Sigmoid colon (tissue), 7 donors: ENCODE results near the gene UBE2Q2. TPM values are rescaled to one million over a fixed set of nuclear protein-coding genes. Genes with fewer than 3 reads are reported as not detected.

Experiments used
- DNase-seq: peaks from one replicate; pipeline ENCODE4 v3.0.0-alpha.2; 2019
- H3K27ac ChIP-seq, 4 donors: fragments of 200-600 bp; sonication (generic); one replicate each; pipeline ENCODE4 v1.5.1; 2016 to 2019; ENCODE audit warnings: mild to moderate bottlenecking in 1 of 4
- H3K27me3 ChIP-seq, 3 donors: fragments of 200-600 bp; sonication (generic); one replicate each; pipeline ENCODE4 v1.5.1; 2019; ENCODE audit warnings: mild to moderate bottlenecking in 1 of 3
- H3K36me3 ChIP-seq, 4 donors: fragments of 200-600 bp; sonication (generic); one replicate each; pipeline ENCODE4 v1.5.1; 2016 to 2019
- H3K4me1 ChIP-seq, 4 donors: fragments of 200-600 bp; sonication (generic); one replicate each; pipeline ENCODE4 v1.5.1; 2017 to 2019
- H3K4me3 ChIP-seq, 4 donors: fragments of 200-600 bp; sonication (generic); one replicate each; pipeline ENCODE4 v1.5.1; 2017 to 2019; ENCODE audit warnings: mild to moderate bottlenecking in 2 of 4, moderate library complexity in 1 of 4
- H3K9me3 ChIP-seq, 4 donors: fragments of 200-600 bp in 3 of 4; sonication (generic) in 3 of 4; one replicate each; pipeline versions ENCODE4 v1.5.1 to v1.6.1; 2013 to 2019
- EP300 ChIP-seq, 4 donors: sonication (generic); formaldehyde crosslinking; IDR thresholded peaks; one replicate each; pipeline ENCODE4 v1.6.1; 2017; ENCODE audit warnings: antibody characterized with exemption in 4 of 4
- POLR2A ChIP-seq, 2 donors: fragments of 450-650 bp; IDR thresholded peaks; one replicate each; pipeline ENCODE4 v1.6.1; 2016; ENCODE audit warnings: antibody characterized with exemption in 2 of 2, mild to moderate bottlenecking in 2 of 2, moderate library complexity in 2 of 2
- POLR2AphosphoS5 ChIP-seq, 4 donors: sonication (generic); formaldehyde crosslinking; IDR thresholded peaks; one replicate each; pipeline ENCODE4 v1.6.1; 2017; ENCODE audit warnings: antibody characterized with exemption in 4 of 4
- WGBS, 2 donors: extraction: QIAGEN DNeasy Blood & Tissue Kit; methylation state at CpG; one replicate each; pipeline ENCODE4 v1.1.7; 2013; 5-methylcytosine and 5-hydroxymethylcytosine counted together
- intact Hi-C: fragments of 100-400 bp; cut with DNase I; formaldehyde crosslinking; loops from one replicate; pipeline ENCODE4 v1.15.1; 2023
- polyA plus RNA-seq, 3 donors: library from polyadenylated mRNA; stranded (reverse); fragments of 200-250 nt; gene quantifications; one replicate each; pipeline ENCODE4 v1.2.3, GENCODE V29; 2013
- total RNA-seq, 4 donors: library from RNA; depleted of rRNA; stranded (reverse); fragments of >200 nt; gene quantifications; one replicate each; pipeline ENCODE4 v1.1.0, GENCODE V29; 2016
- TF ChIP-seq, protein P1 (sequence below), 4 experiments: fragments of 450-650 bp in 3 of 4; fragments of 200-600 bp in 1 of 4; IDR thresholded peaks; one replicate each; pipeline ENCODE4 v1.5.1; 2016 to 2019; ENCODE audit warnings: antibody characterized with exemption in 4 of 4, mild to moderate bottlenecking in 3 of 4, moderate library complexity in 2 of 4
- donor health status: healthy with polysubstance abuse.
- donor health status: Bipolar disorder and iron deficiency.
- donor health status: healthy.

UBE2Q2 gene
- total and polyA plus RNA-seq, 7 donors = 16.9 to 101 (median 69.5) TPM

DNA sequence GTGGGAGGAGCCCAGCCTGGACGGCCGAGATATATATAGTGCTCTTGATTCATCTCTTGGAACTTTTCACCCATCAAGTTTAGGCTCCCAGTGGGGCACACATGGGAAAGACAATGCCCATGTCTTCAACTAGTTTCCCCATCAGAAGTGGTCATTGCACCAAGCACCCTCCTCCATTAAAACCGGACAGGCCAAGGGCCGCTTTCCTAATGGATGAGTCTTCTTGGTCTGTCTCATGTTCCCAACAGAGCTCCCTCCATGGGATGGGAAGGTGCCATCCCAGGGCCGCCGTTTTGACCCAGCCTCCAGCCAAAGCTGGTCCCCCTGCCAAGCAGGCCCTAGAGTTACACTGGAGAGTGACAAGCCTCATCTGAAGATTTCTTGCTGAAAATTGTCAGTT, 34.7 kb upstream of the UBE2Q2 start:
- 87 to 91% methylated on average over 6 of the region's 6 CpGs for WGBS, 2 donors
- intact Hi-C loops = no loop called here
- TF ChIP-seq, protein P1, sequence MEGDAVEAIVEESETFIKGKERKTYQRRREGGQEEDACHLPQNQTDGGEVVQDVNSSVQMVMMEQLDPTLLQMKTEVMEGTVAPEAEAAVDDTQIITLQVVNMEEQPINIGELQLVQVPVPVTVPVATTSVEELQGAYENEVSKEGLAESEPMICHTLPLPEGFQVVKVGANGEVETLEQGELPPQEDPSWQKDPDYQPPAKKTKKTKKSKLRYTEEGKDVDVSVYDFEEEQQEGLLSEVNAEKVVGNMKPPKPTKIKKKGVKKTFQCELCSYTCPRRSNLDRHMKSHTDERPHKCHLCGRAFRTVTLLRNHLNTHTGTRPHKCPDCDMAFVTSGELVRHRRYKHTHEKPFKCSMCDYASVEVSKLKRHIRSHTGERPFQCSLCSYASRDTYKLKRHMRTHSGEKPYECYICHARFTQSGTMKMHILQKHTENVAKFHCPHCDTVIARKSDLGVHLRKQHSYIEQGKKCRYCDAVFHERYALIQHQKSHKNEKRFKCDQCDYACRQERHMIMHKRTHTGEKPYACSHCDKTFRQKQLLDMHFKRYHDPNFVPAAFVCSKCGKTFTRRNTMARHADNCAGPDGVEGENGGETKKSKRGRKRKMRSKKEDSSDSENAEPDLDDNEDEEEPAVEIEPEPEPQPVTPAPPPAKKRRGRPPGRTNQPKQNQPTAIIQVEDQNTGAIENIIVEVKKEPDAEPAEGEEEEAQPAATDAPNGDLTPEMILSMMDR (IDR thresholded peaks at IDR 0.05) = no peak
- no peak for TF ChIP-seq POLR2A (IDR thresholded peaks at IDR 0.05)
- TF ChIP-seq POLR2AphosphoS5 (IDR thresholded peaks at IDR 0.05) = no peak
- TF ChIP-seq EP300 (IDR thresholded peaks at IDR 0.05) = no peak
- Histone ChIP-seq H3K4me3 (no peak overlapping the region), H3K4me1 (no peaks in the 10 kb centered on the region), H3K27ac (no peak overlapping the region), H3K27me3 (peaks cover 0 to 7% (median 0%) of the 10 kb centered on the region in 3 donors), H3K36me3 (no peaks in the 10 kb centered on the region), H3K9me3 (no peaks in the 10 kb centered on the region)
- no peak for DNase-seq

DNA sequence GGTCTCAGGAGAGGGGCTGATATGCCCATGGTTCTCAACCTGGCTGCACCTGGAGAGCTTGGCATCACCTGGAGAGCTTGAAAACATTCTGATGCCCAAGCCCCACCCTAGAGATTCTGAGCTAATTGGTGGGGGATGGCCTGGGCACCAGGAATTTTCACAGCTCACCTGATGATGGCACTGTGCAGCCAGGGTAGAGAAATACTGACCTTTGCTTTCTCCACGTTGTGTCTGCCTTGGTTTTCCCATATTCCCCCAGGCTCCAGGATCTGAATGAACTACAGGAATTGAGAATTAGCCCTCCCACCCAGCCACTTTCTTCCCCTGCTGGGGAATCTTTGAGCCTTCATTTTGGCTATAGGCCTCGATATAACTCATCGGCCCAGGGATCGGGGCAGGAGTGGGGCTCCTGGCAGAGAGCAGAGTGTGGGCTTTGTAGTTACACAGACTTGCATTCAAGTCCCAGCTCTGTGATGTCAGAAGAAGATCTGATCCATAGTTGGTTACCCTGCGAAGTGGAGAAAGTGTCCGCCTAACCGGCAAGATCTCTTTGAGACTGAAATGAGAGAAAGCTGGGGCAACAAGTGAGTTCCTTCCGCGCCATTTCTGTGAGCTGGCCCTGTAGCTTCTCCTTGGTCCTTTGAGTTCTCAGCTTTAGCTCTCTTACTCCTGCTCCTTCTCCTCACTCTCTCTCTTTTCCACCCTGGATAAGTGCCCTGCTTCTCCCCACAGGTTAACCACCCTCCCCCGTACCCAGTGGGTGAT, 33.1 kb upstream of the UBE2Q2 start:
- H3K27me3 ChIP-seq = no peaks in the 10 kb centered on the region
- H3K4me1 ChIP-seq = no peaks in the 10 kb centered on the region
- no peak overlapping the region for H3K27ac ChIP-seq
- H3K9me3 ChIP-seq = no peaks in the 10 kb centered on the region
- no peaks in the 10 kb centered on the region for H3K36me3 ChIP-seq
- no peak for TF ChIP-seq EP300 (IDR thresholded peaks at IDR 0.05)
- TF ChIP-seq POLR2A (IDR thresholded peaks at IDR 0.05) = no peak
- TF ChIP-seq, protein P1 (IDR thresholded peaks at IDR 0.05) = no peak
- no peak for TF ChIP-seq POLR2AphosphoS5 (IDR thresholded peaks at IDR 0.05)
- intact Hi-C loops = no loop called here
- no peak for DNase-seq
- 82% methylated on average over 10 of the region's 10 CpGs for WGBS, 2 donors
- H3K4me3 ChIP-seq = no peak overlapping the region

DNA sequence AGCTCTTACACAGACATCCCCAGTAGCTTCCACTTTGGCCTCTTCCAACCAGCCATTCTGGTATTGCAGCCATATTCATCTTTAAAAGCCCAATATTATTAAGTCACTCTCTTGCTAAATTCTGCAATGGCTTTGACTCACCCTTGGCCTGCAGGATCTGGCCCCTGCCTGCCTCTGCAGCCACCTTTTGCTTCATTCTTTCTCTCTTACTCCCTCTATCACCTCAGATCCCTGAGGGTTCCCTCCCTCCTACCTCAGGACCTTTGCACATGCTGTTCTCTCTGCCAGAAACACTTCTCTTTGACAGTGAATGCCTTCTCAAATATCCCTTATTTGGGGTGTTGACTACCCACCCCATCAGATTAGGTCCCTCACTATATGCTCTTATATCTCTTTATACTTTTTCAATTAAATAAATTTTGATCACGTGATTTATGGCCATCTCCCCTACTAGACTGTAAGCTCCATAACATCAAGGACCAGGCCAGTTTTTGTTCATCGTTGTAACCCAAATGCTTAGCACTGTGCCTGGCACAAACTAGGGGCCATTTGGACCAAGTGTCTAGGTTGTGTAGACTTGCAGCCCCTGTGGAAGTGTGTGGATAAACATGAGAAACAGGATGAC, 32.3 kb upstream of the UBE2Q2 start:
- 93 to 97% methylated on average over 2 of the region's 2 CpGs for WGBS, 2 donors
- no peak overlapping the region for H3K27ac ChIP-seq
- no peaks in the 10 kb centered on the region for H3K27me3 ChIP-seq
- no peaks in the 10 kb centered on the region for H3K36me3 ChIP-seq
- no peak overlapping the region for H3K4me3 ChIP-seq
- H3K4me1 ChIP-seq = peaks cover 0 to 2% (median 0%) of the 10 kb centered on the region in 4 donors
- no peak for DNase-seq
- TF ChIP-seq EP300 (IDR thresholded peaks at IDR 0.05) (no peak), POLR2AphosphoS5 (IDR thresholded peaks at IDR 0.05) (no peak), POLR2A (IDR thresholded peaks at IDR 0.05) (no peak)
- intact Hi-C loops = no loop called here
- no peaks in the 10 kb centered on the region for H3K9me3 ChIP-seq

DNA sequence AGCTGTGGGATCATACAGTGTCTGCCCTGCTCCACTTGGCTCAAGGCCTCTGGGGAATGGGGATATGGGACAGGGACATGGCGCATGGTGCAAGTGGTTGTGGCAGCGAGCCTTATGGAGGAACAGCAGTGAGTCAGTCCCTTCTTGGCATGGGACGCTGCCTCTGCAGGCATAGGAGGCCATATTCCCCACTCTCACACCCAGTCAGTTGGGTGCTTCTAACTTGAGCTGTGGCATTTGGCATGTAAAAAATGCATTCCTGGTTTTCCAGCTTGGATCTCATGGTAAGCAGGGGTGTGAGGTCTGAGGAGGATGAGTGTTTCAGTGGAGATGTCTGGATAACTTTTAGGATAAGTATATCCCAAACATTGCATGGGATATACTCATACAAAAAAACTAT, 31.6 kb upstream of the UBE2Q2 start:
- intact Hi-C loops = no loop called here
- Histone ChIP-seq H3K27ac (no peak overlapping the region), H3K36me3 (no peaks in the 10 kb centered on the region), H3K4me3 (no peak overlapping the region), H3K9me3 (no peaks in the 10 kb centered on the region), H3K27me3 (no peaks in the 10 kb centered on the region), H3K4me1 (peaks cover 0 to 4% (median 0%) of the 10 kb centered on the region in 4 donors)
- no peak for DNase-seq
- 93 to 96% methylated on average over 3 of the region's 3 CpGs for WGBS, 2 donors
- TF ChIP-seq POLR2A (IDR thresholded peaks at IDR 0.05) = no peak
- TF ChIP-seq, protein P1 (IDR thresholded peaks at IDR 0.05) = no peak
- TF ChIP-seq EP300 (IDR thresholded peaks at IDR 0.05) = no peak
- no peak for TF ChIP-seq POLR2AphosphoS5 (IDR thresholded peaks at IDR 0.05)

DNA sequence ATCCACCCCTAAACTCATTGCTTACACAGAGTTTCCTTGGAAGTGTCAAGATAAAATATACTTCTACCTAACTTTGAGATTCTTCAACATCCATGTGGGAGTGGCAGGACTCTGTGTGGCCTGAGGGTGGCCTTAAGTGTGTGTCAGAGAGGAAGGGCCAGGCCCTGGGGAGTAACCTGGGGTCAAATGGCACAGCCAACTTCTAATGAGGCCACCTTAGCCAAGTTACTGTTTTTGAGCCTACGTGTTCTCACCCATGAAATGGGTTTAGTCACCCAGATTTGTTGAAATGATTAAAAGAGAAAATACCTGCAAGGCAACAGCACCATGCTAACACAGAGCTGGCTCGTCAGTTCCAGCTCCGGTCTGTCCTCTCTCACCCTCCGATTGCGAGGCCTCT, 28.5 kb upstream of the UBE2Q2 start:
- Histone ChIP-seq H3K4me3 (no peak overlapping the region), H3K9me3 (no peaks in the 10 kb centered on the region), H3K36me3 (no peaks in the 10 kb centered on the region), H3K27me3 (no peaks in the 10 kb centered on the region), H3K27ac (no peak overlapping the region), H3K4me1 (peaks cover 0 to 4% (median 0%) of the 10 kb centered on the region in 4 donors)
- 93 to 95% methylated on average over 5 of the region's 5 CpGs for WGBS, 2 donors
- TF ChIP-seq EP300 (IDR thresholded peaks at IDR 0.05) = no peak
- TF ChIP-seq, protein P1 (IDR thresholded peaks at IDR 0.05) = no peak
- TF ChIP-seq POLR2A (IDR thresholded peaks at IDR 0.05) = no peak
- no peak for TF ChIP-seq POLR2AphosphoS5 (IDR thresholded peaks at IDR 0.05)
- intact Hi-C loops = no loop called here
- no peak for DNase-seq
